ENCODE data around the gene PRAF2. TPM values are rescaled to one million over a fixed set of nuclear protein-coding genes. Genes with fewer than 3 reads are reported as not detected.

PRAF2 gene
- total and polyA plus RNA-seq, 2 of the 13 experiments (the other 11 are each of a cell fraction or from before 2014, with no cell fraction given), result 0.33 to 2.6 TPM

DNA sequence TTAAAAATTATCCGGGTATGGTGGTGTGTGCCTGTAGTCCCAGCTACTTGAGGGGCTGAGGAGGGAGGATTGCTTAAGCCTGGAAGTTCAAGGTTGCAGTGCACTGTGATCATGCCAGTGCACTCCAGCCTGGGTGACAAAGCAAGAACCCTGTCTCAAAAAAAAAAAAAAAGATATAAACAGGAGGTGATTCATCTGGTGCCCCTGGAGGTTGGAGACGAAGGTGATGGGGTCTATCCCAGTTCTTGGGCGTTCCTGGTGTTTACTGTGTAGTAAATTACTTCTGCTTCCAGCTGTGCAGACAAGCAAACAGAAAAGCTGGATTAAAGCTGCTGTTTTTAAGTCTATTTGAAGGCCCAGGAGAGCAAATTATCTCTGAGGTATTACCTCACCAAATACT is 29.8 kb upstream of the PRAF2 start:
- H3K36me3 ChIP-seq (replicated peaks in 1 of 2; ENCODE audit: control insufficient read depth in 1 of 2, insufficient read depth in 2 of 2, low read length in 2 of 2), result 0 out of 5 replicates have a peak, but pooled peaks cover 0 to 7% of the 10 kb centered on the region in 2 experiments
- intact Hi-C loops (cut with micrococcal nuclease; ENCODE audit: unreplicated experiment), result no loop called here
- H3K27me3 ChIP-seq (ENCODE audit: control insufficient read depth in 1 of 2, insufficient read depth in 2 of 2, low read length in 2 of 2), result no peaks in the 10 kb centered on the region
- no peak overlapping the region for H2AFZ ChIP-seq (ENCODE audit: low read length)
- peaks cover 29% of the 10 kb centered on the region for H3K4me1 ChIP-seq (ENCODE audit: insufficient read depth, low read length)
- no peak overlapping the region for H3K9ac ChIP-seq (ENCODE audit: insufficient read depth, low read depth, low read length)
- no peaks in the 10 kb centered on the region for H4K20me1 ChIP-seq (ENCODE audit: insufficient read depth, low read length)
- CTCF ChIA-PET (ENCODE audit: low intra/inter-chr PET ratio, low total read pairs), result no interaction called here
- no peak overlapping the region for H3K4me3 ChIP-seq (replicated peaks in 1 of 3; ENCODE audit: insufficient read depth in 1 of 3, low read depth in 2 of 3, low read length in 3 of 3)
- BruUV-seq (replicated peaks), result no TSS peak
- no peaks in the 10 kb centered on the region for H3K79me2 ChIP-seq (ENCODE audit: insufficient read depth, low read length)
- no peaks in the 10 kb centered on the region for H3K9me3 ChIP-seq (ENCODE audit: low read length)
- peak overlapping the region; percentile 40 for H3K27ac ChIP-seq (ENCODE audit: extremely low read length, insufficient read depth, low read length)
- POLR2A ChIA-PET, result no interaction called here
- WGBS (ENCODE audit: low lambda C conversion rate), result 15% methylated on average over 2 of the region's 3 CpGs
- H3K4me2 ChIP-seq (ENCODE audit: low read depth, low read length), result no peak overlapping the region
- in situ Hi-C loops (cut with HindIII; ENCODE audit: extremely low pct_ligation_motif_present, low pct_unique_long_range_greater_than_20kb), result no loop called here
- FAIRE-seq, result no peak
- no peak for ATAC-seq
- DNase-seq (ENCODE audit: low spot score), result peak; percentile 27
- TF ChIP-seq FOSL2 (CRISPR knock-in tag; IDR thresholded peaks at IDR 0.05) (peak; percentile 75), HNF4G (IDR thresholded peaks at IDR 0.05; ENCODE audit: borderline replicate concordance, low read depth, low read length) (no peak), HNF4G (CRISPR knock-in tag; IDR thresholded peaks at IDR 0.05; ENCODE audit: borderline replicate concordance, low read depth) (no peak), RARA (CRISPR knock-in tag; IDR thresholded peaks at IDR 0.05) (peak; percentile 61), ZNF205 (CRISPR knock-in tag; IDR thresholded peaks at IDR 0.05) (peak; percentile 32; the same call in 1 of the 2 replicates)

GRCh38 chrX:49102190-49102589 is 28.4 kb upstream of the PRAF2 start:
- DNase-seq (ENCODE audit: low spot score) (peak; percentile 75), FAIRE-seq (peak; percentile 68), ATAC-seq (peak; percentile 84)
- peak overlapping the region in 2 of 3 experiments; percentile 57 to 74; a peak in 3 of 6 replicates for H3K4me3 ChIP-seq (replicated peaks in 1 of 3; ENCODE audit: insufficient read depth in 1 of 3, low read depth in 2 of 3, low read length in 3 of 3)
- no peaks in the 10 kb centered on the region for H4K20me1 ChIP-seq (ENCODE audit: insufficient read depth, low read length)
- H3K4me1 ChIP-seq (ENCODE audit: insufficient read depth, low read length), result peaks cover 29% of the 10 kb centered on the region
- peak overlapping the region; percentile 94 for H3K27ac ChIP-seq (ENCODE audit: extremely low read length, insufficient read depth, low read length)
- H3K9ac ChIP-seq (ENCODE audit: insufficient read depth, low read depth, low read length), result peak overlapping the region; percentile 86
- BruUV-seq (replicated peaks), result TSS peak; percentile 72
- intact Hi-C loops (cut with micrococcal nuclease; ENCODE audit: unreplicated experiment), result no loop called here
- H3K79me2 ChIP-seq (ENCODE audit: insufficient read depth, low read length), result no peaks in the 10 kb centered on the region
- H3K27me3 ChIP-seq (ENCODE audit: control insufficient read depth in 1 of 2, insufficient read depth in 2 of 2, low read length in 2 of 2), result no peaks in the 10 kb centered on the region
- 0 out of 5 replicates have a peak, but pooled peaks cover 0 to 7% of the 10 kb centered on the region in 2 experiments for H3K36me3 ChIP-seq (replicated peaks in 1 of 2; ENCODE audit: control insufficient read depth in 1 of 2, insufficient read depth in 2 of 2, low read length in 2 of 2)
- WGBS (ENCODE audit: low lambda C conversion rate), result 0% methylated on average over 5 of the region's 9 CpGs
- H3K9me3 ChIP-seq (ENCODE audit: low read length), result no peaks in the 10 kb centered on the region
- POLR2A ChIA-PET, result interaction anchor here (1.0 to 2.1 kb wide), 3 partner anchors 22 to 100 kb away, joined by 3 to 16 read pairs (median 3); partner anchors contain the start of genes GRIPAP1 and WDR45
- CTCF ChIA-PET (ENCODE audit: low intra/inter-chr PET ratio, low total read pairs), result no interaction called here
- H3K4me2 ChIP-seq (ENCODE audit: low read depth, low read length), result peak overlapping the region; percentile 83
- no peak overlapping the region for H2AFZ ChIP-seq (ENCODE audit: low read length)
- in situ Hi-C loops (cut with HindIII; ENCODE audit: extremely low pct_ligation_motif_present, low pct_unique_long_range_greater_than_20kb), result no loop called here
- TF ChIP-seq KDM3A (CRISPR knock-in tag; IDR thresholded peaks at IDR 0.05; ENCODE audit: low read depth), result 0 out of 2 replicates have a peak, but pooled peaks have one; percentile 27
- TF ChIP-seq KAT8 (CRISPR knock-in tag; IDR thresholded peaks at IDR 0.05), result 0 out of 2 replicates have a peak, but pooled peaks have one; percentile 15
- peak; percentile 28; the same call in 1 of the 2 replicates for TF ChIP-seq HOXA3 (CRISPR knock-in tag; IDR thresholded peaks at IDR 0.05)
- TF ChIP-seq HNF4G (IDR thresholded peaks at IDR 0.05; ENCODE audit: borderline replicate concordance, low read depth, low read length), result peak; percentile 77
- TF ChIP-seq HNF4G (CRISPR knock-in tag; IDR thresholded peaks at IDR 0.05; ENCODE audit: borderline replicate concordance, low read depth), result no peak; the same call in 1 of the 2 replicates
- TF ChIP-seq HNF4A (CRISPR knock-in tag; IDR thresholded peaks at IDR 0.05), result peak; percentile 85
- no peak for TF ChIP-seq MTA1 (CRISPR knock-in tag; IDR thresholded peaks at IDR 0.05; ENCODE audit: borderline replicate concordance)
- TF ChIP-seq RAD51 (IDR thresholded peaks at IDR 0.05; ENCODE audit: borderline replicate concordance), result no peak
- no peak for TF ChIP-seq GABPA (IDR thresholded peaks at IDR 0.05; ENCODE audit: low read depth, low read length)
- no peak for TF ChIP-seq GABPA (CRISPR knock-in tag; IDR thresholded peaks at IDR 0.05; ENCODE audit: low read depth)
- no peak for TF ChIP-seq LBX2 (CRISPR knock-in tag; IDR thresholded peaks at IDR 0.05; ENCODE audit: borderline replicate concordance)
- TF ChIP-seq RXRB (CRISPR knock-in tag; IDR thresholded peaks at IDR 0.05; ENCODE audit: borderline replicate concordance), result peak; percentile 82
- peak; percentile 16 to 69; a peak in 2 of 4 replicates for TF ChIP-seq NR2F1 (CRISPR knock-in tag; IDR thresholded peaks at IDR 0.05)
- 0 out of 2 replicates have a peak, but pooled peaks have one; percentile 10 for TF ChIP-seq REL (CRISPR knock-in tag; conservative IDR thresholded peaks at IDR 0.05)
- TF ChIP-seq NCOA2 (CRISPR knock-in tag; IDR thresholded peaks at IDR 0.05), result 0 out of 2 replicates have a peak, but pooled peaks have one; percentile 26
- TF ChIP-seq HDAC1 (CRISPR knock-in tag; IDR thresholded peaks at IDR 0.05), result 0 out of 2 replicates have a peak, but pooled peaks have one; percentile 45
